Measurements from ENCODE around the gene VPS54.

DNA sequence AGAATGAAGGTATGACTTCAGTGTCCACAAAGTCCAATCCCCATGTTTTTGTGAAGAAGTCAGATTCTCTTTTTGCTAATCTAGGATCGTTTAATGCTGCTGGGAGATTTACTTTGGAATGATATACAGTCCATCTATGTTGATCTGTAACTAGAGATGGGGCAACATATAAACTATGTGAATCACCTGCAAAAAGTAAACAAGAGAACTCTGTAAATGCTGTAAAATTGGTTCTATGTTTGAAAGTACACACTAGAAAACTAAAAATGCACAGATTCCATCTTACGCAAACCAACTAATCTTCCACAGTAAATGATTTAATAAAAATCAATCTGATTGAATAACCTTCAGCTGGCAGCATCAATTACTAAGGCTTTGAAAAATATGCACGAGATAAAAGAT is 37.5 kb downstream of the VPS54 start:
- TF ChIP-seq TARDBP (IDR thresholded peaks at IDR 0.05) (no peak), FOXM1 (IDR thresholded peaks at IDR 0.05; ENCODE audit: borderline replicate concordance) (no peak), LEF1 (IDR thresholded peaks at IDR 0.05; ENCODE audit: borderline replicate concordance) (no peak), FOXA1 (IDR thresholded peaks at IDR 0.05) (no peak), HDGF (IDR thresholded peaks at IDR 0.05; ENCODE audit: borderline replicate concordance) (no peak), L3MBTL2 (conservative IDR thresholded peaks at IDR 0.05) (no peak), ZNF384 (IDR thresholded peaks at IDR 0.05) (no peak)
